Measurements from ENCODE around the gene XRRA1.

- no peak for TF ChIP-seq CTCF (IDR thresholded peaks at IDR 0.05)
- TF ChIP-seq POLR2A (IDR thresholded peaks at IDR 0.05), result no peak
Measured at GRCh38 chr11:74840486-74840885, 108.4 kb downstream of the XRRA1 start.
